Stimulated activated CD4-positive, alpha-beta T cell treated with anti-CD3 and anti-CD28 coated beads, Interleukin-15, amount 100 ng/mL, for 1 hour (primary cell): ENCODE data around the gene GNAI2.
A peak's percentile ranks its signal among the peaks of the same experiment; 100 is the strongest.
"Not testable (repeated sequence)": the region's sequence is repeated elsewhere in the genome, so short reads cannot be mapped to it uniquely, and the experiment has no call there.

Source experiments
- DNase-seq, 2 donors: peaks; one replicate each; pipeline ENCODE4 v3.0.0-alpha.2; 2020; ENCODE audit warnings: low read depth in 1 of 2, low spot score in 1 of 2

GNAI2 gene

GRCh38 chr3:50263478-50264382, 27.7 kb downstream of the GNAI2 start:
- no peak for DNase-seq

- DNase-seq = no peak
These were observed 28.5 kb downstream of the GNAI2 start for GRCh38 chr3:50264383-50264963.

- no peak for DNase-seq
These were observed 29.0 kb downstream of the GNAI2 start for GRCh38 chr3:50264964-50265485.

GRCh38 chr3:50265571-50265970, 29.6 kb downstream of the GNAI2 start:
- DNase-seq = no peak

GRCh38 chr3:50266017-50266416, 30.0 kb downstream of the GNAI2 start:
- no peak for DNase-seq

GRCh38 chr3:50266836-50267235, 30.8 kb downstream of the GNAI2 start:
- DNase-seq = no peak

GRCh38 chr3:50267280-50267913, 31.4 kb downstream of the GNAI2 start:
- DNase-seq = no peak

GRCh38 chr3:50268276-50268675, 32.3 kb downstream of the GNAI2 start:
- DNase-seq = no peak

- DNase-seq = no peak
These were observed 32.9 kb downstream of the GNAI2 start, which contains the start of gene SEMA3B for GRCh38 chr3:50268703-50269451. Gene SEMA3B (plus strand): TSS chr3:50269147. CDS start chr3:50269241, 94 bp downstream.

- no peak for DNase-seq
These were observed 33.5 kb downstream of the GNAI2 start for GRCh38 chr3:50269460-50269859.

- no peak for DNase-seq
These were observed 34.0 kb downstream of the GNAI2 start for GRCh38 chr3:50269977-50270413.

GRCh38 chr3:50270422-50271224, 34.6 kb downstream of the GNAI2 start:
- DNase-seq = no peak

- no peak for DNase-seq
These were observed 35.4 kb downstream of the GNAI2 start for GRCh38 chr3:50271314-50271936.

- not testable (repeated sequence) for DNase-seq
These were observed 36.5 kb downstream of the GNAI2 start for GRCh38 chr3:50272538-50272910.

GRCh38 chr3:50272911-50273688, 37.1 kb downstream of the GNAI2 start:
- peak; percentile 68 to 87 for DNase-seq

- no peak for DNase-seq
These were observed 37.7 kb downstream of the GNAI2 start for GRCh38 chr3:50273689-50274065.

GRCh38 chr3:50274371-50275104, 38.5 kb downstream of the GNAI2 start:
- DNase-seq = peak; percentile 54 to 55
